Activated T-cell treated with anti-CD3 and anti-CD28 coated beads, Interleukin-2, amount 50 U/mL, for 4 hours (primary cell): ENCODE results near the gene TECRL. TPM values are rescaled to one million over a fixed set of nuclear protein-coding genes. Genes with fewer than 3 reads are reported as not detected.

Experiments used
- ATAC-seq, 2 donors: fragments of 200-7000 bp; cut with Tn5 transposase; one replicate each; pipeline ENCODE4 v1.10.0; 2021
- DNase-seq: peaks from one replicate; pipeline ENCODE4 v3.0.0-alpha.2; 2020
- H3K27me3 Mint-ChIP-seq: one replicate; pipeline ENCODE4 v1.8.0; 2021; ENCODE audit warnings: low read depth, mixed read lengths
- H3K36me3 Mint-ChIP-seq: one replicate; pipeline ENCODE4 v1.8.0; 2022; ENCODE audit warnings: mixed read lengths; ENCODE audit not compliant: insufficient read depth
- H3K4me1 Mint-ChIP-seq: one replicate; pipeline ENCODE4 v1.8.0; 2021; ENCODE audit warnings: low read depth, mixed read lengths
- H3K4me3 Mint-ChIP-seq: one replicate; pipeline ENCODE4 v1.8.0; 2021; ENCODE audit warnings: mild to moderate bottlenecking, moderate library complexity, mixed read lengths
- H3K9me3 Mint-ChIP-seq: one replicate; pipeline ENCODE4 v1.8.0; 2021; ENCODE audit warnings: mixed read lengths
- total RNA-seq, 3 donors: library from RNA; stranded (reverse); gene quantifications; one replicate each; pipeline ENCODE4 v1.2.1, GENCODE V29; 2021

TECRL gene, protein sequence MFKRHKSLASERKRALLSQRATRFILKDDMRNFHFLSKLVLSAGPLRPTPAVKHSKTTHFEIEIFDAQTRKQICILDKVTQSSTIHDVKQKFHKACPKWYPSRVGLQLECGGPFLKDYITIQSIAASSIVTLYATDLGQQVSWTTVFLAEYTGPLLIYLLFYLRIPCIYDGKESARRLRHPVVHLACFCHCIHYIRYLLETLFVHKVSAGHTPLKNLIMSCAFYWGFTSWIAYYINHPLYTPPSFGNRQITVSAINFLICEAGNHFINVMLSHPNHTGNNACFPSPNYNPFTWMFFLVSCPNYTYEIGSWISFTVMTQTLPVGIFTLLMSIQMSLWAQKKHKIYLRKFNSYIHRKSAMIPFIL
- total RNA-seq: not detected

DNA sequence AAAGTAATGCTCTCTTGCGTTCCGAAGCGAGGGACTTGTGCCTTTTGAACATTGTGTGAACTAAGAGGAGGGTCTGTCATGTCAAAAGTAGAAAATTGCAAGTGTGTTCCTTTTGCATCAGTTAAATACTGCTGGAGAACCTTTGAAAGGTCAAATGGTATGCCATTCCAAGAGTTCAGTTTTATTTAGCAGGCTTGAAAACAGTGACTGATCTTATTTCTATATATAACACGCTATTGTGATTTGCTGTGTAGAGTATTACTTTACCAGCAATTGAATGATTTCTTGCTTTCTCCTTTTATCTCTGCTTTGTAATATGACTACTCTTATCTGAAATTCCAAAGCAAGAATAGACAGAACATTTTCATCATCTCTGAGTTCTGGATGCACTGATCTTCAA lies at the start of gene TECRL:
Gene TECRL (minus strand): TSS at position 151 of the 400 bp plus-strand sequence. CDS start 99 bp downstream, at position 52.
- DNase-seq (no peak), ATAC-seq (no peak)
- H3K36me3 Mint-ChIP-seq: no peaks in the 10 kb centered on the region
- no peak within 1 kb of the TSS for H3K4me3 Mint-ChIP-seq
- peaks cover 11% of the 10 kb centered on the region for H3K9me3 Mint-ChIP-seq
- H3K27me3 Mint-ChIP-seq: no peaks in the 10 kb centered on the region
- H3K4me1 Mint-ChIP-seq: no peaks in the 10 kb centered on the region

GRCh38 chr4:64432674-64433073 lies 23.4 kb upstream of the TECRL start:
- peaks cover 24% of the 10 kb centered on the region for H3K9me3 Mint-ChIP-seq
- no peak for ATAC-seq

DNA sequence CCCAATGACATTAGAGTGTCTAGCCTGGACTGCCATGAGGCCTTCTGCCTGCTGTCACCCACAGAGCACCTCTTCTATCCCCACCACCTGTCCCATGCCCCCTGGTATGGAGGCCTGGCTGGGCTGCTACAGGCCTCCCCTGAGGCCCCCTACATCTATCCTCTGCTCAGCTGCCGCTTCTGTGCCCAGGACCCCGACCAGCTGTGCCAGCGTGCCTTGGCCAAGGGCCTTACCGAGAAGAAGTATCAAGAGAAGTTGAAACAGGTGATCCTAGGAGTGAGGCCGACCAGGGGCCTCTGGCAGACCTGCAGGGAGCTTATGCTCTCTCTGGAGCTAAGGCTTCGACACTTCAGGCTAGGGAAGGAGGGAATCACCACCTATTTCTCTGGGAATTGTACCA lies 21.7 kb upstream of the TECRL start:
- ATAC-seq (no peak), DNase-seq (no peak)
- no peak overlapping the region for H3K4me3 Mint-ChIP-seq
- H3K27me3 Mint-ChIP-seq: no peaks in the 10 kb centered on the region
- no peaks in the 10 kb centered on the region for H3K36me3 Mint-ChIP-seq
- no peaks in the 10 kb centered on the region for H3K4me1 Mint-ChIP-seq
- peaks cover 24% of the 10 kb centered on the region for H3K9me3 Mint-ChIP-seq

More at GRCh38 chr4:64432674-64433073, 23.4 kb upstream of the TECRL start:
- Mint-ChIP-seq H3K27me3 (no peaks in the 10 kb centered on the region), H3K4me3 (no peak overlapping the region), H3K4me1 (no peaks in the 10 kb centered on the region), H3K36me3 (no peaks in the 10 kb centered on the region)
- DNase-seq: no peak

DNA sequence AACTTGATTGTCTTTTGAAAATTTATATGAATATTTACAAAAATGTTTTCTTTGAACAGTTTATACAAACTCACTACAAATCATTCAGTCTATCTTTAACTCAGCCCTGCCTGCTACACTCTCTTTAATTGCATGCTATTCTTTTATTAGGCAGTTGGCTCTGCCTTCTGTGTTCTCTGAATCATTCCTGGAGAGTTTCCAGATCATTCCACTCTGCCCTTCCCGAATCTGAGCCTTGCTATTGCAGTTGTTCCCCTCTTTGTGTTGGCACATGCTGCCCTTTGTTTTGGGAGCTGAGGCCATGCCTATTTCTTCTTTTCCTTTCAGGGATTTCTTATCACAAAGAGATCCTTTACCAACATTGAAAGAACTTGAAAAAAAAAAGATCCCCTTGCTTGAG lies 8.7 kb upstream of the TECRL start:
- Mint-ChIP-seq H3K9me3 (peaks cover 9% of the 10 kb centered on the region), H3K4me1 (no peaks in the 10 kb centered on the region), H3K27me3 (no peaks in the 10 kb centered on the region), H3K4me3 (no peak overlapping the region), H3K36me3 (no peaks in the 10 kb centered on the region)
- ATAC-seq (no peak), DNase-seq (no peak)

DNA sequence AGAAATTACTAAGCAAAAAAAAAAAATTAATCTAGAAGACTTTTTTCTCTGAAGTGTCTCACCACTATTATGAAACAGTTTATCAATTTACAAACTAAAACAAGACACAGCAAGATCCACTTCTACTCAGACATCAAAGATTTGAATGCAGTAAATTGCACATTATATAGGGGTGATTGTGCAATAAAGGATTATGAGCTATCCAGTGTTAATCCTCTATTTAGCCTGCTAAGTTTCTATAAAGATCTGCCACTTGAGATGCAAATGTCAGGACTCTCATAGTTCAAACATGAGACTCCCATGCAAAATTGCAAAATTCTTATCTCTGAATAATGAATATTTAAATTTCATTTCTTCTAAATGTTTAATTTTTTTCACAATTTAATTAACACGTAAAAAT lies 2.2 kb downstream of the TECRL start:
- H3K27me3 Mint-ChIP-seq: no peaks in the 10 kb centered on the region
- H3K4me3 Mint-ChIP-seq: no peak overlapping the region
- H3K4me1 Mint-ChIP-seq: no peaks in the 10 kb centered on the region
- H3K9me3 Mint-ChIP-seq: peaks cover 11% of the 10 kb centered on the region
- DNase-seq (no peak), ATAC-seq (no peak)
- no peaks in the 10 kb centered on the region for H3K36me3 Mint-ChIP-seq

DNA sequence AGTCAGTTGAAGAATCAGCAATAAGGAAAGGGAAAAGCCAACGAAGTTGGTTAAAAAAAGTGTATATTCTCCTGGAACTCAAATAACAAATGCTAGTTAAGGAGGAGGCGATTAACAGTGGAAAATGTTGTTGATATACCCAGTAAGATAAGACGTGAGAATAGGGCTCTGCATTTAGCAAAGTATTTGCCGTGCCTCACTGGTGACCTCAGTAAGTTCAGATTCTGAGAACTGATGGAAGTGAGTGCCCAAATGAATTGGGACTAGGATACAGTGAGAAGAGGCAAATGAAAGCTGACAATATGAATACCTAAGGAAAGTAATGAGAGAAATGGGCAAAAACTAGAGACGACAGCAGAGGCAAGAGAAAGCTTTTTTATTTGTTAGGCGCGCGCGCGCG lies 3.5 kb downstream of the TECRL start:
- no peaks in the 10 kb centered on the region for H3K4me1 Mint-ChIP-seq
- H3K27me3 Mint-ChIP-seq: no peaks in the 10 kb centered on the region
- H3K4me3 Mint-ChIP-seq: no peak overlapping the region

GRCh38 chr4:64402684-64403083 lies 6.6 kb downstream of the TECRL start:
- DNase-seq (no peak), ATAC-seq (no peak)
- Mint-ChIP-seq H3K9me3 (peaks cover 20% of the 10 kb centered on the region), H3K27me3 (no peaks in the 10 kb centered on the region), H3K4me3 (no peak overlapping the region), H3K36me3 (no peaks in the 10 kb centered on the region), H3K4me1 (no peaks in the 10 kb centered on the region)

More for the DNA sequence above, 3.5 kb downstream of the TECRL start:
- ATAC-seq: no peak
- Mint-ChIP-seq H3K36me3 (no peaks in the 10 kb centered on the region), H3K9me3 (peaks cover 15% of the 10 kb centered on the region)
- DNase-seq: no peak

DNA sequence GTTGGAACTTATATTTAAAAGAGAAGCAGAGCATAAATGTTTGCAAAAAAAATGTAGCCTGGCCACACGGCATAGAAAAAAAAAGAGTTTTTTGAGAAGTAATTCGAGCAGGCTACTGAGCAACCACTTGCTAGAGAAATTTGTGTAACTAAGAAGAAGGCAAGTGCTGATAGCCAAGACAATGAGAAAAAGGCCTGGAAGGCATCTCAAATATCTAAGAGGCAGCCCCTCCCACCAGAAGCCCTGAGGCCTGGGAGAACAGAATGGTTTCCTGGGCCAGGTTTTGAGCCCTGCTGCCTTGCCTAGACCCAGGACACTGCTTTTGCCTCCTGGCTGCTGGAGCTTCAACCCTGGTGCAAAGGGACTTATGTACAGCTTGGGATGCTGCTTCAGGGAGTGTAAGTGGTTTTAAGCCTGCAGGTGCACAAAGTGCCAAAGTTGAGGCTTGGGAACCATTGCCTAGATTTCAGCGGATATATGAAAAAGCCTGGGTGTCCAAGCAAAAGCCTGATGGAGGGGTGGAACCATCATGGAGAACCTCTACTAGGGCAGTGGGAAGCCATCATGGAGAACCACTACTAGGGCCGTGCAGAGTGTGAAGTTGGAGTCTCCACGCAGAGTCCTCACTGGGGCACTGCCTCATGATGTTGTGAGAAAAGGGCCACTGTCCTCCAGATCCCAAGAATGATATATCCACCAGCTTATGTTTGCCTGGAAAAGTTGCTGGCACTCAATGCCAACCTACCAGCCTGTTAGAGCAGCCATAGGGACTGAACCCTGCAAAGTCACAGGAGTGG lies 9.7 kb downstream of the TECRL start:
- no peaks in the 10 kb centered on the region for H3K27me3 Mint-ChIP-seq
- no peaks in the 10 kb centered on the region for H3K36me3 Mint-ChIP-seq
- no peak overlapping the region for H3K4me3 Mint-ChIP-seq
- H3K4me1 Mint-ChIP-seq: no peaks in the 10 kb centered on the region
- no peak for DNase-seq
- H3K9me3 Mint-ChIP-seq: peaks cover 19% of the 10 kb centered on the region
- ATAC-seq: no peak

- H3K4me1 Mint-ChIP-seq: no peaks in the 10 kb centered on the region
- DNase-seq: no peak
- no peak overlapping the region for H3K4me3 Mint-ChIP-seq
- H3K27me3 Mint-ChIP-seq: no peaks in the 10 kb centered on the region
- peaks cover 19% of the 10 kb centered on the region for H3K9me3 Mint-ChIP-seq
- H3K36me3 Mint-ChIP-seq: no peaks in the 10 kb centered on the region
- no peak for ATAC-seq
These were observed 14.8 kb downstream of the TECRL start for GRCh38 chr4:64394469-64394868.

DNA sequence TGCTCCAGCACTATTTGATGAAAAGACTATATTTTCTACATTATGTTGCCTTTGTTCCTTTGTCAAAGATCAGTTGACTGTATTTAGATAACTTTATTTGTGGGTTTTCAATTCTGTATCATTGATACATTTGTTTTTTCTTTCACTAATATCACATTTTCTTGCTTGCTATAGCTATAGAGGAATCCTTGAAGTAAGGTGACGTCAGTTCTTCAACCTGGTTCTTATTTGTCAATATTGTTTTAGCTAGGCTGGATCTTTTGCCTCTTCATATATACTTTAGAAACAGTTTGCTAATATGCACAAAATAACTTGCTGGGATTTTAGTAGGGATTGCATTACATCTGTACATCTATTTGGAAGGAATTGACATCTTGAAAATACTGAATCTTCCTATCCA lies 21.0 kb downstream of the TECRL start:
- no peak for DNase-seq
- no peak for ATAC-seq
- Mint-ChIP-seq H3K36me3 (no peaks in the 10 kb centered on the region), H3K9me3 (peaks cover 5% of the 10 kb centered on the region), H3K4me3 (no peak overlapping the region), H3K27me3 (no peaks in the 10 kb centered on the region), H3K4me1 (no peaks in the 10 kb centered on the region)

DNA sequence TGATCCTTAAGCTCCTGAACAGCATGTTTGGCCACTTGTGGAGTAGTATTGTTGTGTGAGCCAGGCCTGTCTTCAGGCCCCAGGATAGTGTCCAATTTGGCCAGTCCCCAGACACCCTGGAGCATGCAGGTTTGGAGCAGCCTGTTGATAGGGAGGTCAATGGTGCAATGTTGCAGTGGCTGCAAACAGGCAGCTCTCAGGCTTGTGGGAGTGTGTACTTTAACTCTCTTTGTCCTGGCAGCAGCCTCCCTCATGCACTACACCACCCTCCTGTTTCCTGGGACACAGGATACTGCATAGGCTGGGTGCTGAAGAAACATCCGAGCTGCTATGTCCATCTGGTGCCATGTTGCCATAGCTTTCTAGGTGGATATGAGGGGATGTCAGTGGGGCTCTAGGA lies 24.0 kb downstream of the TECRL start:
- no peaks in the 10 kb centered on the region for H3K36me3 Mint-ChIP-seq
- DNase-seq: no peak
- H3K4me3 Mint-ChIP-seq: no peak overlapping the region
- no peaks in the 10 kb centered on the region for H3K4me1 Mint-ChIP-seq
- peaks cover 9% of the 10 kb centered on the region for H3K9me3 Mint-ChIP-seq
- ATAC-seq: no peak
- no peaks in the 10 kb centered on the region for H3K27me3 Mint-ChIP-seq

GRCh38 chr4:64384237-64385203 lies 24.7 kb downstream of the TECRL start:
- no peak overlapping the region for H3K4me3 Mint-ChIP-seq
- H3K36me3 Mint-ChIP-seq: no peaks in the 10 kb centered on the region
- no peaks in the 10 kb centered on the region for H3K27me3 Mint-ChIP-seq
- H3K9me3 Mint-ChIP-seq: peaks cover 14% of the 10 kb centered on the region
- DNase-seq (no peak), ATAC-seq (no peak)
- H3K4me1 Mint-ChIP-seq: no peaks in the 10 kb centered on the region

GRCh38 chr4:64368741-64369140 lies 40.5 kb downstream of the TECRL start:
- no peak for DNase-seq
- H3K4me1 Mint-ChIP-seq: no peaks in the 10 kb centered on the region
- ATAC-seq: no peak
- no peaks in the 10 kb centered on the region for H3K27me3 Mint-ChIP-seq
- H3K36me3 Mint-ChIP-seq: no peaks in the 10 kb centered on the region
- no peak overlapping the region for H3K4me3 Mint-ChIP-seq
- peaks cover 14% of the 10 kb centered on the region for H3K9me3 Mint-ChIP-seq

DNA sequence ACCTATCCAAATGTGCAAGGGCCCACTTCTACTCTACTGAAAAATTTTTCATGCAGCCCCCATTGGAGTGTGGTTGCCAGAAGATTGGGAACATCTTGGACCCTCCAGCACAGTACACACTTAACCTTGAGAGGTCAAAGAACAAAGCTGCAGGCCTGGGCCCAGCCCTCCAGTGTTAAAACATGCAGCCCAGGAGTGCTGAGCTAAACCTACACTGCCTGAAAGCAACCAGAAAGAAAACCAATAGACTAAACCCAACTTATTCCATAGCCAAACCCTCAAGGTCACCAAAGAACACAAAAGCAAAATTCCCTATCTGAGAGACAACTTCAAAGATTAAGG lies 47.9 kb downstream of the TECRL start:
- Mint-ChIP-seq H3K36me3 (no peaks in the 10 kb centered on the region), H3K4me1 (no peaks in the 10 kb centered on the region), H3K9me3 (peaks cover 16% of the 10 kb centered on the region), H3K4me3 (no peak overlapping the region), H3K27me3 (no peaks in the 10 kb centered on the region)
- ATAC-seq (no peak), DNase-seq (no peak)
